ENCODE results near the gene NLGN1.

- TF ChIP-seq CTCF (IDR thresholded peaks at IDR 0.05) = no peak
- no peak for TF ChIP-seq EZH2 (IDR thresholded peaks at IDR 0.05)
- no peak for TF ChIP-seq EZH2phosphoT487 (IDR thresholded peaks at IDR 0.05)
Observed at GRCh38 chr3:174102866-174103265, 705.3 kb downstream of the NLGN1 start.
